Measurements from ENCODE around the gene TACR2. TPM values are rescaled to one million over a fixed set of nuclear protein-coding genes. Genes with fewer than 3 reads are reported as not detected.

TACR2 gene
- total RNA-seq, 6 experiments from 2014 or later, result not detected

GRCh38 chr10:69428165-69428564 is 11.4 kb upstream of the TACR2 start:
- TF ChIP-seq, protein P1, sequence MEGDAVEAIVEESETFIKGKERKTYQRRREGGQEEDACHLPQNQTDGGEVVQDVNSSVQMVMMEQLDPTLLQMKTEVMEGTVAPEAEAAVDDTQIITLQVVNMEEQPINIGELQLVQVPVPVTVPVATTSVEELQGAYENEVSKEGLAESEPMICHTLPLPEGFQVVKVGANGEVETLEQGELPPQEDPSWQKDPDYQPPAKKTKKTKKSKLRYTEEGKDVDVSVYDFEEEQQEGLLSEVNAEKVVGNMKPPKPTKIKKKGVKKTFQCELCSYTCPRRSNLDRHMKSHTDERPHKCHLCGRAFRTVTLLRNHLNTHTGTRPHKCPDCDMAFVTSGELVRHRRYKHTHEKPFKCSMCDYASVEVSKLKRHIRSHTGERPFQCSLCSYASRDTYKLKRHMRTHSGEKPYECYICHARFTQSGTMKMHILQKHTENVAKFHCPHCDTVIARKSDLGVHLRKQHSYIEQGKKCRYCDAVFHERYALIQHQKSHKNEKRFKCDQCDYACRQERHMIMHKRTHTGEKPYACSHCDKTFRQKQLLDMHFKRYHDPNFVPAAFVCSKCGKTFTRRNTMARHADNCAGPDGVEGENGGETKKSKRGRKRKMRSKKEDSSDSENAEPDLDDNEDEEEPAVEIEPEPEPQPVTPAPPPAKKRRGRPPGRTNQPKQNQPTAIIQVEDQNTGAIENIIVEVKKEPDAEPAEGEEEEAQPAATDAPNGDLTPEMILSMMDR (IDR thresholded peaks at IDR 0.05), result no peak
- H3K27me3 Mint-ChIP-seq (ENCODE audit: insufficient read depth), result peaks cover 5% of the 10 kb centered on the region
- H3K9me3 Mint-ChIP-seq, result no peaks in the 10 kb centered on the region
- H3K27ac Mint-ChIP-seq, result no peak overlapping the region
- DNase-seq, result no peak
- no peak overlapping the region for H3K4me3 Mint-ChIP-seq
- no peaks in the 10 kb centered on the region for H3K36me3 Mint-ChIP-seq (ENCODE audit: low read depth)
- H3K4me1 Mint-ChIP-seq (ENCODE audit: low read depth), result peaks cover 10% of the 10 kb centered on the region

DNA sequence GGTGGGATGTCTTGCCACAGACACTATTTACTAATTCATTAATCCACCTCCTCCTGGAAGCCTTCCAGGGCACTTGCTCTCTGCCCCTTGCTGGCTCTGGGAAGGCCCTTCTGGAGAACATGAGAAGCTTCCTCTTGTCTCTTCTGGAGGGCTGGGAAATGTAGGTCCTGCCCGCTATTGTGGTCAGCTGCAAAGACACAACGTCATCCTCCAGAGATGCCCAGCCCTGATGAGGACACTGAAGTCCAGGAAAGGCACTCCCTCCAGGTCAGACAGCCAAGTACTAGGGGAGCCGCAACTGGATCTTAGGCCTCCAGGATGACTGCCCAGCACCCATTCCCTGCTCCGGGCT is 9.6 kb upstream of the TACR2 start:
- no peaks in the 10 kb centered on the region for H3K9me3 Mint-ChIP-seq
- H3K36me3 Mint-ChIP-seq (ENCODE audit: low read depth), result no peaks in the 10 kb centered on the region
- H3K4me1 Mint-ChIP-seq (ENCODE audit: low read depth), result peaks cover 15% of the 10 kb centered on the region
- no peak overlapping the region for H3K4me3 Mint-ChIP-seq
- no peak overlapping the region for H3K27ac Mint-ChIP-seq
- DNase-seq, result no peak
- peaks cover 10% of the 10 kb centered on the region; the same call in 1 of the 2 replicates for H3K27me3 Mint-ChIP-seq (ENCODE audit: insufficient read depth)
- TF ChIP-seq, protein P1 (IDR thresholded peaks at IDR 0.05), result no peak

DNA sequence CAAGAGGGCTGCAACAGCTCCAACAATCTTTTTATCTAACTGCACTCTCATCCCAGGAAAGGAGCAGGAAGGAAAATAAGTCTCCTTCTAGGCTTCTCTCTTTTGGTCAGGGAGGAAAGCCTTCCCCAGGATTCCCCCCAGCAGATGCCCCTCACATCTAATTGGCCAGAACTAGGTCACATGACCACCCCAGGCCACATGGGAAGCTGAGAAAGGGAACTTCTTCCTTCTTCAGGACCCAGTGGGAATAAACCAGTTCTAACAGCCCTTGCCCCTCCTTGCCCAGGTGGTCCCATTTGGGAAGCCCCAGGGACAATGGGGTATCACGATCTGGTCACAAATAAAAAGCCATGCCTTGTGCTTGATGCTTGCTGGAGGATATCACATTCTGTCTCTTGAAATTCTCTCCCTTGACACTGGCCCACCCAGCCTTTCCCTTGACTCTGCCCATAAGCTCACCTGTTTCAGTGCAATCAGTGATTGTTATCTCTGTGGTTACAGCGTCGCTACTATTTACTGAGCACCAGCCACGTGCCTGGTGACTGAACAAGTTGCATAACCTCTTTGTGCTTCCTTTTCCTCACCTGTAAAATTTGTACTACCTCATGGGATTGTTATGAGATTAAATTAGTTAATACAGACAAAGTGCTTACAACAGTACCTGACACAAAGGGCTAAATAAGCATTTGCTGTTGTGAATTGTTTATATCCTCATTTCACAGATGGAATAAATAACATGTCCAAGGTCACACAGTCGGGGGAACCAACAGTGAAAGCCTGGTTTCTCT is 9.0 kb upstream of the TACR2 start:
- DNase-seq, result no peak
- no peaks in the 10 kb centered on the region for H3K36me3 Mint-ChIP-seq (ENCODE audit: low read depth)
- no peak overlapping the region for H3K4me3 Mint-ChIP-seq
- TF ChIP-seq, protein P1 (IDR thresholded peaks at IDR 0.05), result no peak
- H3K9me3 Mint-ChIP-seq, result no peaks in the 10 kb centered on the region
- peaks cover 11% of the 10 kb centered on the region for H3K27me3 Mint-ChIP-seq (ENCODE audit: insufficient read depth)
- peaks cover 15% of the 10 kb centered on the region for H3K4me1 Mint-ChIP-seq (ENCODE audit: low read depth)
- H3K27ac Mint-ChIP-seq, result no peak overlapping the region

DNA sequence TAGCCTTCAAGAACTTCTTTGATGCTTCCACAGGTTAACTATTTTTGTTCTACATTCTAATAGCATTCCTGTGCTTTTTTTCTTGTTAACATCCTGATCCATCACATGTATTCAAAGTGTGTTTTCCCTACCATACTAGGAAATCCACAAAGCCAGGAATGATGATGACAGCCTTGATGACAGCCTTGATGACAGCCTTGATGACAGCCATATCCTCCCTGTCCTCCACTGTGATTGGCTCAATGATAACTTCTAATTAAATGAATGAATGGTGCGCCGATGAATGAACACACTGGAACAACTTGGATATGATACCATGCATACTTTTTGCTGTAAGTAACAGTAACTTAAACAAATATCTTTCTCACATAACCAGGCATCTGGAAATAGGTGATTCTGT is 8.3 kb upstream of the TACR2 start:
- Mint-ChIP-seq H3K36me3 (ENCODE audit: low read depth) (no peaks in the 10 kb centered on the region), H3K4me1 (ENCODE audit: low read depth) (peaks cover 15% of the 10 kb centered on the region), H3K9me3 (no peaks in the 10 kb centered on the region), H3K27me3 (ENCODE audit: insufficient read depth) (peaks cover 15% of the 10 kb centered on the region), H3K4me3 (no peak overlapping the region), H3K27ac (no peak overlapping the region)
- TF ChIP-seq, protein P1 (IDR thresholded peaks at IDR 0.05), result no peak
- DNase-seq, result no peak

- H3K27ac Mint-ChIP-seq, result no peak overlapping the region
- no peaks in the 10 kb centered on the region for H3K36me3 Mint-ChIP-seq (ENCODE audit: low read depth)
- H3K4me1 Mint-ChIP-seq (ENCODE audit: low read depth), result peaks cover 19% of the 10 kb centered on the region
- peaks cover 15% of the 10 kb centered on the region for H3K27me3 Mint-ChIP-seq (ENCODE audit: insufficient read depth)
- H3K4me3 Mint-ChIP-seq, result no peak overlapping the region
- no peaks in the 10 kb centered on the region for H3K9me3 Mint-ChIP-seq
- TF ChIP-seq, protein P1 (IDR thresholded peaks at IDR 0.05), result no peak
- DNase-seq, result no peak
These were observed 6.0 kb upstream of the TACR2 start for GRCh38 chr10:69422676-69423075.
